ENCODE measurements around the gene RNF222. TPM values are rescaled to one million over a fixed set of nuclear protein-coding genes. Genes with fewer than 3 reads are reported as not detected.

The RNF222 gene, protein sequence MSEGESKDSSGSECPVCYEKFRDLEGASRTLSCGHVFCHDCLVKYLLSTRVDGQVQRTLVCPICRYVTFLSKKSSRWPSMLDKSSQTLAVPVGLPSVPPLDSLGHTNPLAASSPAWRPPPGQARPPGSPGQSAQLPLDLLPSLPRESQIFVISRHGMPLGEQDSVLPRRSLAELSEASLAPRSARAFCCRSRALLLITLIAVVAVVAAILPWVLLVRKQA
- under 1 TPM; 0.11 to 0.81 (median 0.19) TPM for total RNA-seq

DNA sequence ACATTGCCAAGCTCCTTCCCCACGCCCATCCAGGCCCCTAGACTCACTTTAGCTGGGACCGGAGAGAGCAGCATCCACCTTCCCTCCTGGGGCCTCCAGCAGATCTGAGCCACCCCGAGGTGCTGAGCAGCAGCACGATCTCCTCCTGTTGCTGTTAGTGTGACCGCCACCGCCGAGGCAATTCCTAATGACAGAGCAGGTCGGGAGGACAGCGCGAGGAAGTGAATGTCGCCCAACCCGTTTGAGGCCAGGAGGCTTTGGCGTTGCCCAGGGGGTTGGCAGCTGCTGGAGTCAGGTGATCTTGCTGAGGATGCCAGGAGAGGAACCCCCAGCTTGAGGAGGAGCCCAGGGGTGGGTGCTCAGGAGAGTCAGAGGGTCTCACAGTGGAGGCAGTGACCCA lies at the start of gene RNF222:
RNF222 (minus strand) TSS at position 192 of the 400 bp plus-strand sequence. CDS start 4,366 bp downstream, outside the sequence.
- ATAC-seq (replicated peaks in 6 of 8) = no peak
- H3K4me3 ChIP-seq = no peak within 1 kb of the TSS
- in situ Hi-C loops (cut with MboI; ENCODE audit: low pct_unique_long_range_greater_than_20kb in 2 of 9, low sequenced_read_pairs in 9 of 9, unreplicated experiment in 9 of 9) = no loop called here
- no peaks in the 10 kb centered on the region for H3K4me1 ChIP-seq (replicated peaks in 1 of 2)
- WGBS, 10 experiments = 17 to 95% (median 66%) methylated on average over 1 to 9 of the region's 13 CpGs; no CpG with 5 or more reads in 2 of the 10 experiments
- no peak within 1 kb of the TSS for H3K27ac ChIP-seq

DNA sequence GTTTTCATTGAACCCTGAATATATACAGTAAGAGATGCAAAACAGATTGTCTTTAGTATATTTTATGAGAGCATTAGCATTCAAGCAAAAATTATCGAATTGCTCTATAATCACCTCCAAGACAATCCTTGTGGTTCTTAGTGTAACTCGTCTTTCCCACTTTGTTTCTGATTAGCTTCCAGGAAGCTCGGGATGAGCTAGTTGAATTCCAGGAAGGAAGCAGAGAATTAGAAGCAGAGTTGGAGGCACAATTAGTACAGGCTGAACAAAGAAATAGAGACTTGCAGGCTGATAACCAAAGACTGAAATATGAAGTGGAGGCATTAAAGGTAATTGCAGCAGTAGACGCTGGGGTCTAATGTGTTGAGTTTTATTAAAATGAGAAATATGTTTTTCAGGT lies 47.9 kb upstream of the RNF222 start:
- 7 to 90% (median 63%) methylated on average over 2 to 4 of the region's 4 CpGs; no CpG with 5 or more reads in 2 of the 10 experiments for WGBS, 10 experiments
- no peak for ATAC-seq (replicated peaks in 6 of 8)

DNA sequence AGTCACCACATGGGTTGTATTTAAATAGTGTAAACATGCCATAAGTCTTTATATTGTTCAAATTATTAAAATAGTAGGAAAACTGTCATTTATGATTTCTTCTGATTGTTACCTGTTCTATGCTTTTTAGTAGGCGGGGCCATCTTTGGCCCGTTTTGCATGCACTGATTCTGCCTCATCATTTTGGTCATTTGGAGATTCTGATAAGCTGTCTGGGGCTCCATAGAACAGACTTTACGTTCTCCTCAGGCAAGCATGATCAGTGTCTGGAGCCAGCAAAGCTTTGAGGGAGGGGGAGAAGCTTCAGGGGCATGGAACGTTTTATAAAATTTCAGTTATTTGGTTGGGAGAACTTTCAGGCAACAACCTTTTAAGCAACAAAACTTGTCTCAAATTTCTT lies 46.9 kb upstream of the RNF222 start:
- 15 to 95% (median 81%) methylated on average over 1 to 4 of the region's 4 CpGs for WGBS, 10 experiments
- in situ Hi-C loops (cut with MboI; ENCODE audit: low pct_unique_long_range_greater_than_20kb in 2 of 9, low sequenced_read_pairs in 9 of 9, unreplicated experiment in 9 of 9) = no loop called here
- Histone ChIP-seq H3K4me1 (replicated peaks in 1 of 2) (peaks cover 0 to 2% of the 10 kb centered on the region in 2 donors), H3K27ac (no peak overlapping the region), H3K4me3 (no peak overlapping the region)
- ATAC-seq (replicated peaks in 6 of 8) = peak in 2 of 8 experiments; percentile 5 to 9

More for the DNA sequence above, 47.9 kb upstream of the RNF222 start:
- in situ Hi-C loops (cut with MboI; ENCODE audit: low pct_unique_long_range_greater_than_20kb in 2 of 9, low sequenced_read_pairs in 9 of 9, unreplicated experiment in 9 of 9) = no loop called here
- Histone ChIP-seq H3K27ac (no peak overlapping the region), H3K4me3 (no peak overlapping the region), H3K4me1 (replicated peaks in 1 of 2) (peaks cover 0 to 2% of the 10 kb centered on the region in 2 donors)

DNA sequence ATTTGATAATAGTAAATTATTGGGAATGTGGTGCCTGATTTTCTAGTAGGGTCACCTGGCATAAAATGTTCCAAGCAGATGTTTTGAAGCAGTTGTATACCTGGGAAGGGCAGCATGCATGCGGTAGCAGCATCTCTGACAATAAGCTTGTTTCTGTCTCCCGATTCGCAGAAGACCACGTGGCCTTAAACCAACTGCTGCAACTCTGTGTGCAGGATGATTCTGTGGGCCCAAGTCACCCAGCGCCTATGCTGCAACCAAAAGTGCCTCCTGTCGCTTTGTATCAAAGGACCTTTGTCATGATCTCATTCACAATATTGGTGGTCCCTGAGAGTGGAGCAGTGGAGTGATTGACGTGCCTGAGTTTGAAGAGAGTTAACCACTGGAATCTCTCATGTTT lies 46.1 kb upstream of the RNF222 start:
- ATAC-seq (replicated peaks in 6 of 8) = peak in 1 of 8 experiments; percentile 13
- H3K27ac ChIP-seq = no peak overlapping the region
- WGBS, 10 experiments = 53 to 98% (median 74%) methylated on average over 1 to 7 of the region's 7 CpGs
- H3K4me1 ChIP-seq (replicated peaks in 1 of 2) = peaks cover 0 to 2% of the 10 kb centered on the region in 2 donors
- in situ Hi-C loops (cut with MboI; ENCODE audit: low pct_unique_long_range_greater_than_20kb in 2 of 9, low sequenced_read_pairs in 9 of 9, unreplicated experiment in 9 of 9) = no loop called here
- no peak overlapping the region for H3K4me3 ChIP-seq

DNA sequence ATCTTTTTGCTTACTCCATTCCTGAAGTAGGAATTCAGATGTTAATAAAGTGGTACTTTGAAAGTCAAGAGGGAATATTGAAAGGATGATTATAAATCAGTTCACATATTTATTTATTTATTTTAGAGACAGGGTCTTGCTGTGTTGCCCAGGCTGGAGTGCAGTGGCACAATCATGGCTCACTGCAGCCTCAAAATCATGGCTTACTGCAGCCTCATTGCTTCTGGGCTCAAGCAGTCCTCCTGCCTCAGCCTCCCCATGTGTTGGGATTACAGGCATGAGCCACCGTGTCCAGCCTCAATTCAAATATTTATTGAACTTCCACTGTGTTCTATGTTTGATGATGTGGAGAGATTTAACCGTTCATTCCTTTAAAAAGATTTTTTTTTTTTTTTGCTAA lies 44.7 kb upstream of the RNF222 start:
- Histone ChIP-seq H3K4me3 (no peak overlapping the region), H3K4me1 (replicated peaks in 1 of 2) (peaks cover 2 to 3% of the 10 kb centered on the region in 2 donors), H3K27ac (no peak overlapping the region)
- in situ Hi-C loops (cut with MboI; ENCODE audit: low pct_unique_long_range_greater_than_20kb in 2 of 9, low sequenced_read_pairs in 9 of 9, unreplicated experiment in 9 of 9) = no loop called here
- ATAC-seq (replicated peaks in 6 of 8) = no peak
- WGBS, 10 experiments = 90 to 100% (median 97%) methylated on average over 1 to 2 of the region's 2 CpGs; no CpG with 5 or more reads in 1 of the 10 experiments

DNA sequence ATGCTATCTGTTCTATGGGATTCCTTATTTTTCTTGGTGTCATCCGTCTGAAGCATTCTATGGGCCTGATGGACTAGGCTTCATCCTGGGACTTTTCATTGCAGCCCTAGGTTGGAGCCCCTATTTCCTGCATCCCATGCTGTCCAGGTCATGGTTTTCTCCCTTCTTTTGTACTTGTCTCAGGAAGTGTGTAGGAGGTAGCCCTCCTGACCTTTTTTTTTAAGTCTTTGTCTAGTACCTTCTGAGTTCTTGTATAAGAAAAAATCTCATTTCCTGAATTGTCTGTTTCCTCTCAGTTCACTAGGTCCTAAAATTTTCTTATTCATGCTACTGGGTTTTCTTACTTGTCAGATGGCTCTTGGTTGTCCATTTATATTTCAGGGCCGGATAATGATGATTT lies 44.1 kb upstream of the RNF222 start:
- Histone ChIP-seq H3K4me1 (replicated peaks in 1 of 2) (peaks cover 2 to 8% of the 10 kb centered on the region in 2 donors), H3K27ac (no peak overlapping the region), H3K4me3 (no peak overlapping the region)
- WGBS, 10 experiments = 54 to 100% (median 100%) methylated on average over 1 to 2 of the region's 2 CpGs; no CpG with 5 or more reads in 2 of the 10 experiments
- ATAC-seq (replicated peaks in 6 of 8) = no peak
- in situ Hi-C loops (cut with MboI; ENCODE audit: low pct_unique_long_range_greater_than_20kb in 2 of 9, low sequenced_read_pairs in 9 of 9, unreplicated experiment in 9 of 9) = no loop called here

DNA sequence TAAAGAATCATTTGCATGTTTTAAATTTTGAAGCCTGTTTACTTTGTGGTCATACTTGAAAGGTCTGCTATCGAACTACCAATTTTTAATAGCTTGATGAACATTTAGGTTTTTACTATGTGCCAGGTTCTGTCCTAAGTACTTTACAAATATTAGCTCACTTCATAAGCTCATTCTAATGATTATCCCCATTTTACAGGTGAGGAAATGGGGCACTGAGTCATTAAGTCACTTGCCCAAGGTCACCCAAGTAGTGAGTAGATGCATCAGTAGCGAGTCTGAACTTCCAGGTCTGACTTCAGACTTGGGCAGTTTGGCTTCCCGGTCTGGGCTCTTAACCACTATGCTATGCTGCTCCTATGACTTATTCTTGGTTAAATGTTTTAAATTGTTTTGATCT lies 42.1 kb upstream of the RNF222 start:
- WGBS, 10 experiments = 80 to 100% (median 95%) methylated on average over 1 to 3 of the region's 3 CpGs
- Histone ChIP-seq H3K4me3 (no peak overlapping the region), H3K27ac (no peak overlapping the region), H3K4me1 (replicated peaks in 1 of 2) (peaks cover 2 to 8% of the 10 kb centered on the region in 2 donors)
- no peak for ATAC-seq (replicated peaks in 6 of 8)
- in situ Hi-C loops (cut with MboI; ENCODE audit: low pct_unique_long_range_greater_than_20kb in 2 of 9, low sequenced_read_pairs in 9 of 9, unreplicated experiment in 9 of 9) = no loop called here

DNA sequence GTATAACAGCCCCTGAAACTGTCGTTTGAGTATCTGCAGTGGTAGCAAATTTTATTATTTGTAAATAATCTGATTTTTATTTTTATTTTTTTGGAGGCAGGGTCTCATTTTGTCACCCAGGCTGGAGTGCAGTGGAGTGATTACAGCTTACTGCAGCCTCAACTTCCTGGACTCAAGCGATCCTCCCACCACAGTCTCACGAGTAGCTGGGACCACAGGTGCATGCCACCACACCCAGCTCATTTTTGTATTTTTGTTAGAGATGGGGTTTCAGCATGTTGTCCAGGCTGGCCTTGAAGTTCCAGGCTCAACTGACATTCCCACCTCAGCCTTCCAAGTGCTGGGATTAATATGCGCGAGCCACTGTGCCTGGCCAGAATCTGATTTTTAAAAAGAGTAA lies 40.8 kb upstream of the RNF222 start:
- in situ Hi-C loops (cut with MboI; ENCODE audit: low pct_unique_long_range_greater_than_20kb in 2 of 9, low sequenced_read_pairs in 9 of 9, unreplicated experiment in 9 of 9) = no loop called here
- 38 to 100% (median 89%) methylated on average over 1 to 3 of the region's 5 CpGs; no CpG with 5 or more reads in 1 of the 10 experiments for WGBS, 10 experiments
- H3K4me3 ChIP-seq = no peak overlapping the region

DNA sequence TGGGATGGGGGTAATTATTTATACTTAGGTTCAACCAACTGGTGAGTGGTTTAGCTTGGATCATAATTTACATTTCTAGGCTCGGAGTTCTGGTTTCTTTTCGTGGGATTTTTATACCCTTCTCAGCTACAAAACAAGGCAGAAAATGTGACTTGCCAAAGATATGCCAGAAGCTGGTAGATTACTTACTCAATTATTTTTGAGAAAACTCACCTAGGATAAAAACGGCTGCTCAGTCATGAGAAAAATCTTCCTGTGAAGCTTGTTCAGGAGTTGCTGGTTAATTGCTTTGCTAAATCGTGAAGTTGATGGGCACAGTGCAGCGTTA lies 39.2 kb upstream of the RNF222 start:
- no peak for ATAC-seq (replicated peaks in 6 of 8)
- Histone ChIP-seq H3K27ac (peak overlapping the region; percentile 95 to 97), H3K4me1 (replicated peaks in 1 of 2) (peaks cover 0 to 8% of the 10 kb centered on the region in 2 donors), H3K4me3 (peak overlapping the region; percentile 53 to 94 (median 73))
- in situ Hi-C loops (cut with MboI; ENCODE audit: low pct_unique_long_range_greater_than_20kb in 2 of 9, low sequenced_read_pairs in 9 of 9, unreplicated experiment in 9 of 9) = no loop called here
- 0 to 20% (median 3%) methylated on average over 1 to 5 of the region's 5 CpGs; no CpG with 5 or more reads in 2 of the 10 experiments for WGBS, 10 experiments

More for the DNA sequence above, 40.8 kb upstream of the RNF222 start:
- no peak overlapping the region for H3K27ac ChIP-seq
- ATAC-seq (replicated peaks in 6 of 8) = no peak
- peaks cover 1 to 8% of the 10 kb centered on the region in 2 donors for H3K4me1 ChIP-seq (replicated peaks in 1 of 2)

DNA sequence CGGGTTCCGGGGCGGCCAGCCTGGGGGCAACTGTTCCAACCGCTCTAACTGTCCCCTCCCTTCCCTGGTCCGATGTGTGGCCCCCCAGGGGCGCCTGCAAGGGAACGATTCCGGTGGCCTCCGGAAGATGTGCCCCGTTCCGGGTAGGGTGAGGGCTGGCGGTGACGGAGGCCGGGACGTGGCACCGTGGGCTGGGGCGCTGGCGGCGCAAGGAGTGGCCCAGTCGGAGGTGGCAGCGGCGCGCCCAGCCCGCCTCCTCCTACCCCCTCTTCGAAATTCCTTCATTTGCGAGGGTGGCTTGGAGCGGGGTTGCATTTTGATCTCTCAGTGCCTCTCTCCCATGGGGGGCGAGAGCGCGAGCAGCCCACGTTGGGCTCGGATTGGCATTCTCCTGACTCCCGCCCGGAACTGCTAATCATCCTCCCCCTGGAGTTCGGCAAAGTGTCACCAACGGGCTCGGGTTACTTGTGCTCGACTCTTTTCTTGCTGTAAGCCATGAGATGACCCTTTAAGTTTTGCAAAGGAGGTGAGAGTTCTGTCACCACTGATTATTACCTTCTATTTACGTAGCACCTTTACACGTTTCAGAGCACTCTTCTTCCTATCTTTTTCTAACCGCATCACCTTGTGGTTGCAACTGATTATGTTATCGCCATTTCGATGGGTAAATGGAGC lies 38.7 kb upstream of the RNF222 start:
- H3K27ac ChIP-seq = peak overlapping the region; percentile 95 to 97
- 0 to 3% (median 1%) methylated on average over 1 to 16 of the region's 43 CpGs; no CpG with 5 or more reads in 2 of the 10 experiments for WGBS, 10 experiments
- peak overlapping the region; percentile 53 to 94 (median 73) for H3K4me3 ChIP-seq
- peak; percentile 63 to 73 (median 70) for ATAC-seq (replicated peaks in 6 of 8)
- peaks cover 0 to 8% of the 10 kb centered on the region in 2 donors for H3K4me1 ChIP-seq (replicated peaks in 1 of 2)
- in situ Hi-C loops (cut with MboI; ENCODE audit: low pct_unique_long_range_greater_than_20kb in 2 of 9, low sequenced_read_pairs in 9 of 9, unreplicated experiment in 9 of 9) = no loop called here

DNA sequence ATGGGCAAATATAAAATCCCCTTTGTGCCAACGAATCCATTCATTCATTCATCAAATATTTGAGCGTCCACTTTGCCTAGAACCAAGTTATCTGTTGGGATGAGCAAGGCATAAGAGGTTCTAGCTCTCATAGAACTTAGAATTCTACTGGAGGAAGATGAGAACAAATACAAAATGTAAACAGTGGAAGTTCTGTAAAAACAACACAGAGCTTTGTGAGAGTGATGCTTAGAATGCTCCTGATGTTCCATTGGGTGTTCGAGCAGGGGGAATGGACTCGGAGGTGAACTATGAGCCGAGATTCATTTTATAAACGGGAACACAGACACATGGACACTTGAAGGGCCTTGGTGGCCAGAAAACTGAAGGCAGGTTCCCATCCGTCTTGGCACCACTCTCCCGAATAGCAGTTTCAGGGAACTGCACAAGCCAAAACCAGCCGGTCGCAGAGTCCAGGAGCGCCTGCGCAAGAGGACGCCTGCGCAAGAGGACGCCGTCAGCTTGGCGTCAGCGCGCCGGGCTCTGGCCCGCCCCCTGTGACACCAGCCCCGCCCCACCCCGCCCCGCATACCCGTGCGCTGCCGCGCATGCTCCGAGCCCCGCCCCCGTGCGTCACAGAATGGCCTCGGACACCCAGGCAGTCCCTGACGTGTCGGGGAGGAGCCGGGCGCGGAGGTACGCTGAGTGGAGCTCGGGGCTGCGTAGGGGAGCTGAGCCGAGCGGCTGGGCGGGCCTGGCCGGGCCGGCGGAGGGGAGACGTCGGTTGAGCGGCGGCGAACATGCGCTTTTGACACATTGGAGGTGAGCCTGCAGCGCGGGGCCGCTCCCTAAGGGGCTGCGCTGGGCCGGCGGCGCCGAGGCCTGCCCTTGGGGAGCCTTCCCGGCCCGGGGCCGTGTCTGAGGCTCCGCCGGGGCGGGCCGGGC lies 37.9 kb upstream of the RNF222 start, which contains the start of gene NDEL1:
NDEL1 (plus strand) TSS at position 640 of the 924 bp plus-strand sequence. CDS start 8,388 bp downstream, outside the sequence.
- in situ Hi-C loops (cut with MboI; ENCODE audit: low pct_unique_long_range_greater_than_20kb in 2 of 9, low sequenced_read_pairs in 9 of 9, unreplicated experiment in 9 of 9) = no loop called here
- peak within 1 kb of the TSS; percentile 95 to 97 for H3K27ac ChIP-seq
- peak; percentile 90 to 98 (median 96) for ATAC-seq (replicated peaks in 6 of 8)
- peak within 1 kb of the TSS; percentile 53 to 94 (median 73) for H3K4me3 ChIP-seq
- WGBS, 10 experiments = 0 to 100% (median 29%) methylated on average over 1 to 8 of the region's 68 CpGs; no CpG with 5 or more reads in 1 of the 10 experiments
- H3K4me1 ChIP-seq (replicated peaks in 1 of 2) = peaks cover 0 to 8% of the 10 kb centered on the region in 2 donors

DNA sequence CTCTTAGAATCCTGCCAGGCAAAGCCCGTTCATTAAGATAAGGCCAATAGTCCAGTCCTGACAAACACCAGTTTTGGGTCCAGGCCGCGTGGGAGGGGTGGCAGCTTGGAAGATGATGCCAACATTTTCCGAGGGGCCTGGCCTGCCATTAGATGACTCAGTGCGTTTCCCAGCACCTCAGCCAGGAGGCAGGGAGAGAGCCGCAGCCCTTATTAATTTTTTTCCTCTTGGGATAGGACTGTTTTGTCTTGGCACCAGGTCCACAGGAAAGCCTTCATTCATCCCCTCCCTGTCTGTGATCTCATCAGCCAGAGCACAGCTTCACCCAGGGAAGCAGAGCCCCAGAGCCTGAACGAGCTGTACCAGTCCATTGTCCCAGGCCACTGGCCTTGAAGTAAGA lies 33.3 kb upstream of the RNF222 start:
- peak in 2 of 8 experiments; percentile 10 to 24 for ATAC-seq (replicated peaks in 6 of 8)
- in situ Hi-C loops (cut with MboI; ENCODE audit: low pct_unique_long_range_greater_than_20kb in 2 of 9, low sequenced_read_pairs in 9 of 9, unreplicated experiment in 9 of 9) = no loop called here

More for the DNA sequence above, 33.3 kb upstream of the RNF222 start:
- 3 to 100% (median 79%) methylated on average over 1 to 6 of the region's 7 CpGs; no CpG with 5 or more reads in 4 of the 10 experiments for WGBS, 10 experiments
- no peak overlapping the region for H3K27ac ChIP-seq
- no peak overlapping the region for H3K4me3 ChIP-seq
- H3K4me1 ChIP-seq (replicated peaks in 1 of 2) = no peaks in the 10 kb centered on the region

All from motor neuron (in vitro differentiated cells).